IPS-20b (cell line): Measurements from ENCODE around the gene YIF1B.

ENCODE experiments used
- H3K27ac ChIP-seq: one replicate; pipeline ENCODE4 v1.5.1; 2013; ENCODE audit warnings: low read length
- H3K27me3 ChIP-seq: 2 replicates; pipeline ENCODE4 v1.6.1; 2013; ENCODE audit warnings: mild to moderate bottlenecking, low read length, inconsistent platforms; ENCODE audit not compliant: insufficient read depth
- H3K36me3 ChIP-seq: 2 replicates; pipeline ENCODE4 v1.6.1; 2013; ENCODE audit warnings: low read depth, mild to moderate bottlenecking, inconsistent platforms, low read length, moderate library complexity; ENCODE audit not compliant: insufficient read depth
- H3K4me1 ChIP-seq: 2 replicates; pipeline ENCODE4 v1.6.1; 2013; ENCODE audit warnings: mild to moderate bottlenecking, control low read depth, inconsistent platforms, low read length, moderate library complexity; ENCODE audit not compliant: insufficient read depth
- H3K4me3 ChIP-seq: 2 replicates; pipeline ENCODE4 v1.5.1; 2013; ENCODE audit warnings: mild to moderate bottlenecking, low read length, inconsistent platforms
- H3K9ac ChIP-seq: 2 replicates; pipeline ENCODE4 v1.6.1; 2013; ENCODE audit warnings: low read depth, mild to moderate bottlenecking, inconsistent platforms, low read length, moderate library complexity
- H3K9me3 ChIP-seq: 2 replicates; pipeline ENCODE4 v1.6.1; 2013; ENCODE audit warnings: mild to moderate bottlenecking, low read depth, low read length, inconsistent platforms; ENCODE audit not compliant: insufficient read depth

Gene YIF1B

DNA sequence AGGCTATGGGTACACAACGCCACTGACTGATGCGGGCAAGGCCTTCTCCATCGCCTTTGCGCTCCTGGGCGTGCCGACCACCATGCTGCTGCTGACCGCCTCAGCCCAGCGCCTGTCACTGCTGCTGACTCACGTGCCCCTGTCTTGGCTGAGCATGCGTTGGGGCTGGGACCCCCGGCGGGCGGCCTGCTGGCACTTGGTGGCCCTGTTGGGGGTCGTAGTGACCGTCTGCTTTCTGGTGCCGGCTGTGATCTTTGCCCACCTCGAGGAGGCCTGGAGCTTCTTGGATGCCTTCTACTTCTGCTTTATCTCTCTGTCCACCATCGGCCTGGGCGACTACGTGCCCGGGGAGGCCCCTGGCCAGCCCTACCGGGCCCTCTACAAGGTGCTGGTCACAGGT is 10.8 kb upstream of the YIF1B start:
- H3K4me3 ChIP-seq: no peak overlapping the region
- H3K4me1 ChIP-seq: no peaks in the 10 kb centered on the region
- no peak overlapping the region for H3K27ac ChIP-seq
- no peaks in the 10 kb centered on the region for H3K9me3 ChIP-seq
- peaks cover 5% of the 10 kb centered on the region; the same call in 1 of the 2 replicates for H3K27me3 ChIP-seq
- peaks cover 12% of the 10 kb centered on the region for H3K36me3 ChIP-seq
- H3K9ac ChIP-seq: no peak overlapping the region

GRCh38 chr19:38324431-38324830 is 8.7 kb upstream of the YIF1B start:
- Histone ChIP-seq H3K27me3 (peaks cover 27% of the 10 kb centered on the region), H3K27ac (no peak overlapping the region), H3K9me3 (no peaks in the 10 kb centered on the region), H3K36me3 (peaks cover 12% of the 10 kb centered on the region), H3K4me3 (no peak overlapping the region), H3K4me1 (no peaks in the 10 kb centered on the region), H3K9ac (no peak overlapping the region)

GRCh38 chr19:38323291-38323690 is 7.5 kb upstream of the YIF1B start:
- Histone ChIP-seq H3K27ac (no peak overlapping the region), H3K9me3 (no peaks in the 10 kb centered on the region), H3K27me3 (peaks cover 38% of the 10 kb centered on the region), H3K4me3 (no peak overlapping the region), H3K4me1 (peaks cover 3% of the 10 kb centered on the region; the same call in 1 of the 2 replicates), H3K36me3 (peaks cover 12% of the 10 kb centered on the region), H3K9ac (no peak overlapping the region)

DNA sequence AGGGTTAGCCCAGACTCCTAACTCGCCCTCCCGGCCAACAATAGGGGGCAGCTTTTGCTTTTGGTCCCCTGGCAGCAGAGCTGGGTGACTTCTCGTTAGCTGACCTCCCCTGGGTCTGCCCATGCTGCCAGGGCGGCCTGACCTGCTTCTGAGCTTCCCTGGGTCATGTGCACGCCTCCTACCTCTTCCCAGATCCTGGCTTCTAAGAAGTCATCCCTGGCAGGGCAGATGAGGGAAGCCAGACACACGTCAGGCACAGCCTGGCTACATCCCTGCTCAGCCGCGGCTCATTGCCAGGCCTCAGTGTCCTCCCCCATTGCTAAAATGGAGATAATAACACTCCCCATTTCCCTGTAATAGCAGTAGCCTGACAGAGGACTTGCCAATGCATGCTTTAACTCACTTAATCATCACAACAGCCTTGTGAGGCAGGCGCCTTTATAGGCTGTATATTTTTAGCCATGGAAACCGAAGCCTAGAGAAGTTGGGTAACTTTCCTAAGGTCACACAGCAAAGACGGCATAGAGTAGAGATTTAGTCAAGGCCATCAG is 6.0 kb upstream of the YIF1B start:
- H3K27ac ChIP-seq: no peak overlapping the region
- no peak overlapping the region for H3K4me3 ChIP-seq
- no peak overlapping the region for H3K9ac ChIP-seq
- H3K4me1 ChIP-seq: peaks cover 3% of the 10 kb centered on the region; the same call in 1 of the 2 replicates
- peaks cover 52% of the 10 kb centered on the region for H3K27me3 ChIP-seq
- H3K36me3 ChIP-seq: 0 out of 2 replicates have a peak, but pooled peaks cover under 1% of the 10 kb centered on the region
- H3K9me3 ChIP-seq: no peaks in the 10 kb centered on the region

- H3K9me3 ChIP-seq: no peaks in the 10 kb centered on the region
- H3K27me3 ChIP-seq: peaks cover 53% of the 10 kb centered on the region
- no peak overlapping the region for H3K4me3 ChIP-seq
- no peak overlapping the region for H3K9ac ChIP-seq
- peaks cover 3% of the 10 kb centered on the region; the same call in 1 of the 2 replicates for H3K4me1 ChIP-seq
- H3K36me3 ChIP-seq: no peaks in the 10 kb centered on the region
- no peak overlapping the region for H3K27ac ChIP-seq
Observed at GRCh38 chr19:38320969-38321339, 5.2 kb upstream of the YIF1B start.

DNA sequence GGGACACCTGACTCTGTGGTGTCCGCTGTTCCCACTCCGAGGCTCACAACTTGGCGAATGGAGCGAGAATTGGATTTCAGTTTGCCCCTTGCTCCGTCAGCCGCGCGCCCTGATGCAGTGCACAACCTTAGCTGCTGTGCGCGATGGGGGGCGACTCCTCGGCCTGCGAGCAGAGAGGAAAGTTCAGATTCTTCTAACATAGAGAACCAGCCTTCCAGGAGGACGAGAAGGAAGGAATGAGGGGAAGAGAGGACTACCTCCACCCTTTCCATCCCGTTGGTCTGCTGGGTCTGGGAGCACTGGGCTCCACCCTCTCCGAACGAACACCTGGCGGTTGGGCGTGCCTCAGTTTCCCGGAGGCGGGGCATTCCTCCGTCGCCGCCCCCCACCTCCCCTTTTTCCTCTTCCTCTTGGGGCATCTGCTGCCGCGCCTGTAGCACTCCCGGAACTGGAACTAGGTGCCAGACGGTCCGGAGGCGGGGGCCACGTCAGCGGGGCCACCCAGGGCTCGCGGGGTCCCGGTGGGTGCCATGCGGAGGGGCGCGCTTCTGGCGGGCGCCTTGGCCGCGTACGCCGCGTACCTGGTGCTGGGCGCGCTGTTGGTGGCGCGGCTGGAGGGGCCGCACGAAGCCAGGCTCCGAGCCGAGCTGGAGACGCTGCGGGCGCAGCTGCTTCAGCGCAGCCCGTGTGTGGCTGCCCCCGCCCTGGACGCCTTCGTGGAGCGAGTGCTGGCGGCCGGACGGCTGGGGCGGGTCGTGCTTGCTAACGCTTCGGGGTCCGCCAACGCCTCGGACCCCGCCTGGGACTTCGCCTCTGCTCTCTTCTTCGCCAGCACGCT is 3.9 kb upstream of the YIF1B start, which contains the start of gene KCNK6:
KCNK6 (plus strand) TSS at position 425 of the 838 bp plus-strand sequence; CDS start at position 531, 106 bp downstream.
- Histone ChIP-seq H3K36me3 (no peaks in the 10 kb centered on the region), H3K9ac (peak within 1 kb of the TSS; percentile 54; the same call in 1 of the 2 replicates), H3K9me3 (no peaks in the 10 kb centered on the region), H3K4me3 (peak within 1 kb of the TSS; percentile 73), H3K4me1 (peaks cover 3% of the 10 kb centered on the region; the same call in 1 of the 2 replicates), H3K27me3 (peaks cover 53% of the 10 kb centered on the region), H3K27ac (no peak within 1 kb of the TSS)

DNA sequence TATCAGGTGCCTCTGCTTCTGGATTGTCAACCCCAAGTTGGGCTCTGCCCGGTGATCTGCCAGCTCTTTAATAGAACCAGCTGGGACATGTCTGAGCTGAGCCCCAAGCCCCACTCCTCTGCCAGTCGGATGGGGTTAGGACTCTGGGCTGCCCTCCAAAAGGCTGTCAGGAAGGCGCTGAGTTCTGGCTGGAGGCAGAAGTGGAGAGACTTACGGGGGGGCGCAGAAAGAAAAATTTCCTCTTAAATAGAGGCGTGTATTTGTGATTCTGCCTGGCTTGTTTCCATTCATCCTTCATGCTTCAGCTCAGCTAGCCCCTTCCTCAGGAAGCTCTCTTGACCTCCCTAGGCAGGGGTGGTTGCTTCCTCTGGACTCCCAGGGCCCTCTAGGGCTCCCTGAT is 2.9 kb upstream of the YIF1B start:
- H3K4me1 ChIP-seq: peaks cover 3% of the 10 kb centered on the region; the same call in 1 of the 2 replicates
- no peak overlapping the region for H3K9ac ChIP-seq
- H3K4me3 ChIP-seq: no peak overlapping the region

DNA sequence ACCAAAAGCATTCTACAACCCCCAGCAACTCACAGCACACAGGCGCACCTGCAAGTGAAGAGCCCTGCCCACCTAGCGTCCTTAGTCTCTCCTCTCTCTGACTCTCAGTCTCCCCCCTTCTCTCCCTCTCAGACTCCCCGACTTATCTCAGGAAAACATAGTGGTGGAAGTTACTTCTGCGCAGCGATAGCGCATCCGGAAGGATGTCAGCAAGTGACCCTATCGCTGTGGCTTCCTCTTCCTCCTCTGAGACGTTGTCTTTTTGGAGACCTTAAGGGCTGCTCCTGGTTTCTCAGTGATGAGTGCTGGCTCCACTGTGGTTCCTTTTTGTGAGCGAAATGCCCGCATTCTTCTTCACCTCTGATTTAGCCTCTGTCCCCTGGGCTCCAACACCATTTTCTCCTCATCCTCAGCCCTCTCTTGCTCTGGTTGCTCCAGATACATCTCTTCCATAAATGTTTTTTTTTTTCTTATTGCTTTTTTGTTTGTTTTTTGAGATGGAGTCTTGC is 1.4 kb upstream of the YIF1B start:
- H3K27me3 ChIP-seq: peaks cover 53% of the 10 kb centered on the region
- H3K9me3 ChIP-seq: no peaks in the 10 kb centered on the region
- H3K36me3 ChIP-seq: no peaks in the 10 kb centered on the region
- no peak overlapping the region for H3K4me3 ChIP-seq
- peaks cover 3% of the 10 kb centered on the region; the same call in 1 of the 2 replicates for H3K4me1 ChIP-seq
- no peak overlapping the region for H3K9ac ChIP-seq
- H3K27ac ChIP-seq: no peak overlapping the region

More for the DNA sequence above, 2.9 kb upstream of the YIF1B start:
- Histone ChIP-seq H3K27ac (no peak overlapping the region), H3K36me3 (no peaks in the 10 kb centered on the region), H3K9me3 (no peaks in the 10 kb centered on the region), H3K27me3 (peaks cover 53% of the 10 kb centered on the region)

DNA sequence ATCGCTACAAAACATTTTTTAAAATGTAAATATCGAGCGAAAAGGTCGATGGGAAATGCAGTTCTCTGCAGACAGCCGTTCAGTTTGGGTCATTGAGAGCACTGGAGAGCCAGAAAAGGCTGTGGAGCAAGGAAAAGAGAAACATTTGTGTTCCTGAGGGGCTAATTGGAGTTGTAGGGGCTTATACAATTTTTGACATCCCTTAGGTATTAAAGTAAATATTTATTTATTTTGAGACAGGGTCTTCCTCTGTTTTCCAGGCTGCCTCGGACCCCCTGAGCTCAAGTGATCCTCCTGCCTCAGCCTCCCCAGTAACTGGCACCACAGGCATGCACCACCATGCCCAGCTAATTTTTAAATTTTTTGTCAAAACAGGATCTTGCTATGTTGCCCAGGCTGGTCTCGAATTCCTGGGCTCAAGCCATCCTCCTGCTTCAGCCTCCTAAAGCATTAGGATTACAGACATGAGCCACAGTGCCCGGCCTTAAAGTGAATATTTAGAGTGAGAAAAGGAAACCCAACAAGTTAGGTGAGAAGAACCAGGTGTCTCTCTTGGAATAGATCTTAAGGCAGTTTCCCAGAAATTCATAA is 825 bp upstream of the YIF1B start:
- H3K36me3 ChIP-seq: no peaks in the 10 kb centered on the region
- H3K4me1 ChIP-seq: peaks cover 3% of the 10 kb centered on the region; the same call in 1 of the 2 replicates
- peaks cover 47% of the 10 kb centered on the region for H3K27me3 ChIP-seq
- H3K9ac ChIP-seq: peak overlapping the region; percentile 38; the same call in 1 of the 2 replicates
- H3K27ac ChIP-seq: no peak overlapping the region
- H3K9me3 ChIP-seq: no peaks in the 10 kb centered on the region
- H3K4me3 ChIP-seq: peak overlapping the region; percentile 49

- Histone ChIP-seq H3K27ac (no peak overlapping the region), H3K9me3 (no peaks in the 10 kb centered on the region), H3K36me3 (peaks cover 11% of the 10 kb centered on the region; the same call in 1 of the 2 replicates), H3K4me3 (no peak overlapping the region), H3K27me3 (no peaks in the 10 kb centered on the region), H3K4me1 (no peaks in the 10 kb centered on the region), H3K9ac (no peak overlapping the region)
Observed at GRCh38 chr19:38310986-38311385, 4.8 kb downstream of the YIF1B start.

DNA sequence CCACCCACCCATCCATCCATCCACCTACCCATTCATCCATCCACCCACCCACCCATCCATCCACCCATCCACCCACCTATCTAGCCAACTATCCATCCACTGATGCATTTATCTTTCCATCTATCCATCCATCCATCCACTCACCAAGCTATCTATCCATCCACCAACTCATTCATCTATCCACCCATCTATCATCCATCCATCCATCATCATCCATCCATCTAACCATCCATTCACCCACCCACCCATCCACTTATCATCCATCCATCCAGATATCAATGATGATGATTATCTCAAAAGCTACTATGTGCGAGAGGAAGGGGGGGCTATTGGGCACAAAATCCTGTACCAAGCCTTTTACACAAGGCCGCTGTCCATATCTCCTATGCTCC is 5.5 kb downstream of the YIF1B start:
- H3K27ac ChIP-seq: no peak overlapping the region
- no peaks in the 10 kb centered on the region for H3K9me3 ChIP-seq
- H3K36me3 ChIP-seq: peaks cover 11% of the 10 kb centered on the region; the same call in 1 of the 2 replicates
- no peak overlapping the region for H3K4me3 ChIP-seq
- no peaks in the 10 kb centered on the region for H3K27me3 ChIP-seq
- H3K4me1 ChIP-seq: no peaks in the 10 kb centered on the region
- no peak overlapping the region for H3K9ac ChIP-seq
